NCI-H1105 treated with DMSO at 0.1 percent for 48 hours (cell line): ENCODE results near the gene KCNH2.

Source experiments
- DNase-seq: peaks from one replicate; lab custom pipeline; 2025; lab: John Stamatoyannopoulos, UW

KCNH2 gene

DNA sequence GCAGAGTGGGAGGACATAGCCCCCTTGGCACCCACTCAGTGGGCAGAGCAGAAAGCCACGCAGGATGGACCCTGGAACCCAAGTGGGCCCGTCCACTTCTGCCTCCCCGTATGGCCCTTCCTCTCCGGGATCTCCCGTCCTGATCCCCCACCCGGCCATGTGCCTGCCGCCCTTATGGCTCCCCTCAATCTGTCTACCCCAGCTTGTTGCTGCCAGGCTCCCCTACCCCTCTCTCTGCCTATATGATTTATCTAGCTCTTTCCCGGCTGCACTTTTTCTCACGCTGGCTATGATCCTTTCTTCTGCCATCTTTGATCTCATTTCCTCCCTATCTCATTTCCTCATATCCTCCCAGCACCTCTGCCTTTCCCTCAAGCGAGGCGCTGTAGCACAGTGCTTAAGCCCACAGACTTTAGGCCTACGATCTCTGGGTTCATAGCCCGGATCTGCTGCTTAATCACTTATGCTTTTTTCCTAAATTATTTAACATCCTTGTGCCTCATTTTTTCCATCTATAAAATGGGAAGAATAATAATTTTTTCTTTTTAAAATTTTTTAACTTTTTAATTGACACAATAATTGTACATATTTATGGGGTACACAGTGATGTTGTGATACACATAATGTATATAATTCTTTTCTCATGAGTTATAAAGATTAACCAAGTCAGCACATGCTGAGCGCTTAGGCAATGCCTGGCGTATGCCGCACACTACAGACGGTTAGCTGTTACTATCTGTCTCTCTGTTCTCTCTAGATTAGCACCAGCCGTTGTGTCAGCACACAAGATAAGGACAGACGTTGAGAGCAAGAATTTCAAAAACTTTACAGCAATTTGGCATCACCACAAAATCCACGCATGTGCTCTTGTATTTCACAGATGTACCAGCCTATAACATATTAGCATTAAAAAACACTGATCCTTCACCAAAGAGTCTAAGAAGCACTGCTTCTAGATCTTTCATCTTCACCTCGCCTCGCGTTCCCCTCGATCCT lies 18.1 kb downstream of the KCNH2 start:
- DNase-seq: no peak

DNA sequence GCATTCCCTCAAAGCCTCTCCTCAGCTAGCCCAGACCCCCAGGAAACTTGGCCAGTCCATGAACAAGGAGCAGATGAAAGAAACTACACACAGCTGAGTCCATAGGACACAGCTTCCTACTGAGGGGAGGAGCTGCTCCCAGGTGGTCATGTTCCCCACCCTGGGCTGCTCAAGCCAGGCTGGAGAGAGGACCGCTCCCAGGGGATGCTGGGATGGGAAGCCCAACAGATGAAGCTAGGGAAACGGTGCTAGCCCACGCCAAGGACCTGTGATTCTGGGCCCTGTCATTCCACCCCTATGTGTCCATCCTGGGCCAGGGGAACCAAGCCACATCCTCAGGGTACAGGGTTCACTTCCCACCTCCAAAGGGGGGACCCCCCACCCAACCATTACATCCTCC lies 19.0 kb downstream of the KCNH2 start:
- no peak for DNase-seq

DNA sequence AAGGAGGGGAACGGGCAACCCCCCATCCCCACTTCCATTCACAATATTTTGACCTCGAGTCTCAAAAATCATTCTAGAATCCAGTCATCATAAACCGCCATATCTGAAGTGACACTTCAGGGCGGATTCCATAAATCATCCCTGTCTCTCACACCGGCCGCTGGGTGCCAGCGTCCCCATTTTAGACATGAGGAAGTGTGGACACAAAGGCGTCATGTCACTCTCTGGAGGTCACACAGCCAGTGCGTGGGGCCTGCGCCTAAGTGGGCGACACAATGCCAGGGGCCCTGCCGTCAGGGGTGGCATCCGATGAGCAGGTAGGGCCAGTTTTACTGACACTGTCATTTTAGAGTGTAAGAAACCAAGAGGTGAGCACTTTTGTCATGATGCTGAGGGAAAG lies 19.5 kb downstream of the KCNH2 start:
- DNase-seq: no peak

DNA sequence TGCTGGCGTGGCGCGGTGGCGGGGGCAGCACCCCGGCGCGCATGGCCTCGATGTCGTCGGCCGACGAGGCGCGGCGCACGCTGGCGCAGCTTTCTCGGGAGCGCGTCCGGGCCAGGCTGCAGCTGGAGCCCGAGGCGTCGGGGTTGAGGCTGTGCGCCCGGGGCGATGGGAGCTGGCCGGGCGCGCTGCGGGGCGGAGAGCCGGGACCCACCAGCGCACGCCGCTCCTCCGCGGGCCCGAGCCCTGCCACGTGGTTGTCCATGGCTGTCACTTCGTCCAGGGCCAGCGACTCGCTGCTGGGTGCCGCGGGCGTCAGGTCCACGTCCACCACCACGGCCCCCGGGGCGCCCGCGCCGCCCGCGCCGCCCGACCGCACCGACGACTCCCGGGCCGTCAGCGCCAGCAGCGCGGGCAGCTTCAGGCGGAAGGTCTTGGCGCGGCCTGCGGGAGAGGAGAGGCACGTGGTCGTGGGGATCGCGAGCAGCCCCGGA lies 20.0 kb downstream of the KCNH2 start:
- no peak for DNase-seq

DNA sequence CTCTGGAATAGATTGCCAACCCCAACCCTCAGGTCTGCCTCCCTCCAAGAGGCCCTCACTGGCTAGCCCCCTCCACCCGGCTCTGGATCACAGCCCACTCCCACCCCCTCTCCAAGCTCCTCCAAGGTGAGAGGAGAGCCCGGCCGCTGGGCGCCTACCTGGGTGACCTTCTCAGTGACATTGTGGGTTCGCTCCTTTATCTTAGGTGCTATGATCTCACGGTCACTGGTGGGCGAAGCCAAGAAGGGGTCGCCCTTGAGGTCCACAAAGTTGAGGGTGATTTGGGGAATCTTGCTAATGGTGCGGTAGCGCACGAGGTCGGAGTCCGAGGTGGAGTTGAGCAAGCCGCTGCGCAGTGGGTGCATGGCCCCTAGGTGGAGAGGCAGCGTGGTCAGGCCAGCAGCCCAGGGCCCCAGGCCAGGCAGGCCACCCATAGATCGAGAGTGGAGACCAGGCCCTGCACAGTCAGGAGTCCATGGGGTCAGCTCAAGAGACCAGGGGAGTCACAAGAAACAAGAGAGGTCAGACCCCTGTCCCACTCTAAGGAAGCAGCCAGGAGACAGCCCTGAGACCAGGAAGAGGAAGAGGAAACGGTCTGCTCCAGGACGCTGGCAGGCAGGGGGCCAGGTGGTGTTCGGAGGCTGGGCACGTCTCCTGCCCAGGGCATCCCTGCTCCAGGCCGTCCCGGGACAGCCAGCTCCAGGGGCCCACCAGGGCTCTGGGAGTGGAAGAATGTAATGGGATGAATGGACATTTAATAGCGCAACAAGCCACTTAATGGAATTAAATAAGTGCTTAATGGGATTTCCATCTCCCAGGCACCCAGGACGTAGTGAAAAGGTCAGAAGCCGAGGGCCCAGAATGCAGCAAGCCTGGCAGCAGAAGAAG lies 20.7 kb downstream of the KCNH2 start:
- DNase-seq: no peak

DNA sequence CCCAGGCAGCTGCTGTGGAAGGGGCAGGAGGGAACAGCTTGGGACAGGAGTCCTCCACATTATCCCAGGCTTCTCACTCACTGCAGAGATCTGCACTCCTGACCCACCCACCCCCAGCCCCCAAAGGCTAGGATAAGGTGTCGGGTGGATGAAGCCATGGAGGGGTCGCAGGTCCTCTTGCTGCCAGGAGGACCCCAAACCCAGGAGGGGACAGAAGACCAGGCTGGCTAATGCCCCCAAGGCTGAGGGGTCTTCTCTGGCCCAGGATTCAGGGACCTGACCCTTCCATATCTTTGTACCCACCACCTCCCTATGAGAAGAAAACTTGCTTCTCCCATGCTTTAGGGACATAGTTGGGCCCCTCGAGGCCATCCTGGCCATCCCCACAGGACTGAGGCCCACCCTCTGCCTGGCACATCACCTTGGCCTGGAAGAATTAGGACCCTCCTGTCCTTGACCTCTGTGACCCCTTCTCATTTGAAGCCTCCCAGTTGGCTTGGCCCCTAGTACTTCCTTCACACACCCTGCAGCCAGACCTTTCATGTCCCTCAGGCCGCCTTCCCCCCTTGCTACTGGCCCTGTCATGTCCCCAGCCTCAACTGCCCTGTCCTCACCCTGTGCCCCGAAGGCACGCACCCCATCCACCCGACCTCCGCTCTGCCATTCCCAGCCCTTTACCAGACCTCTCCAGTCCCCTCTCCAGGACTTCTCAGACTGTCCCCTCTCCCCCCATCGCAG lies 21.6 kb downstream of the KCNH2 start:
- no peak for DNase-seq

DNA sequence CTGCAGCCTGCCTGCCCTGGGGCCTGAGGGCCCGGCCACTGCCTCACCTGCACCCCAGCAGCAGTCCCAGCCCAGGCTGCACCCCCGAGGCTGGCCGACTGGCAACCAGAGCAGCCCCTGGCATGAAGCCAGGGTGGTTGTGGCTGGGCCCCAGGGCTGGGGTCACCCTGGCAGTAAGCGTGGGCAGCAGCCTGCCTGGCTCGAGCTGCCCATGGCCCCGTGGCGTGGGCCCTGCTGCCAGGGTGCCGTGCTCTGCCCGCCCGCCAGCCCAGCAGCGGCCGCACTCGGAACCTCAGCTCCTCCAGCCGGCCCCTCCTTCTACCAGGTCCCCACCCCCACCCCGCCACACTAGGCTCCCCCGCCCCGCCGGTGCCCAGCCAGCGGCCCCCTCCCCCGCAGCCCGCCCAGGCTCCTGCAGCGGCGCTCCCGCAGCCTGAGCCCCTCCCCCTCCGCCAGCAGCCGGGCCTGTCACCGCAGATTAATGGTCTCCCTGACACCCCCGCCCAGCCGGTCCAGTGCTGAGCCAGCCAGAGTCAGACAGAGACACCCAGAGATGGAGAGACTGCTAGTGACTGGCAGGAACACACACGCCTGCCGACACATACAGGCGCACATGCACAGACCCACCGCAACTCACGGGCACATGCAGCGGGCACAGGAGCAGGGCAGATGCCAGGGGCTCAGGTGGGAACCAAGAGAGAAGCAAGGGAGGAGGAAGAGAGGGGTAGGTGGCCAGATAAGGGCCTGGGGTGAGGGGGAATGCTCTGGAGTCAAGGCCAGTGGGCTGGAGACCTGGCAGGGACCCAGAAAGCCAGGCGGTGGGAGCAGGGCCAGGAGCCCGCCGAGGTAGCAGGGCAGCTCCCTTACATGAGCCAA lies 22.4 kb downstream of the KCNH2 start:
- no peak for DNase-seq

DNA sequence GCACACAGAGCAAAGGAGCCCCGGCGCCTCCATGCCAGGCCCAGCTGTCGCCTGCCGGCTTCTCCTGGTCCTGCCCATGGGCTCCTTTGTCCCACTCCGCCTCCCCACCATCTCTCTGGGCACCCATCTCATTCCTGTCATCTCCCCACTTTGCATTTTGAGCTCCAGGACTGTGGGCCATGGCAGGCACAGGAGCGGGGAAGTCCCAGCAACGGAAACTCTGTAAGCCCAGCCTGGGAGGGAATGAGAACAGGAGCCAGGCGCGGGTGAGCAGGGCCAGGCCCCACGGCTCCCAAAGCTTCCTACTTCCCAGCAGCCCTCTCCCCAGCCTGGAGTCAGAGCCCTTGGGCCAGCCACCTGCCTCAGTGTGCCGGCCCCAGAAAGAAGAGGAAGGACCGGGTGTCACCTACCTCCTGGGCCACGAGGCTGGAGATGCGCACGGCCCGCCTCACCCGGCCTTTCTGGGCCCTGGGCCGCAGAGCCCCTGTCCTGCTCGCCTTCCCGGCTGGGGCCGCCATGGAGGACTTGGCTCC lies 23.1 kb downstream of the KCNH2 start:
- no peak for DNase-seq

DNA sequence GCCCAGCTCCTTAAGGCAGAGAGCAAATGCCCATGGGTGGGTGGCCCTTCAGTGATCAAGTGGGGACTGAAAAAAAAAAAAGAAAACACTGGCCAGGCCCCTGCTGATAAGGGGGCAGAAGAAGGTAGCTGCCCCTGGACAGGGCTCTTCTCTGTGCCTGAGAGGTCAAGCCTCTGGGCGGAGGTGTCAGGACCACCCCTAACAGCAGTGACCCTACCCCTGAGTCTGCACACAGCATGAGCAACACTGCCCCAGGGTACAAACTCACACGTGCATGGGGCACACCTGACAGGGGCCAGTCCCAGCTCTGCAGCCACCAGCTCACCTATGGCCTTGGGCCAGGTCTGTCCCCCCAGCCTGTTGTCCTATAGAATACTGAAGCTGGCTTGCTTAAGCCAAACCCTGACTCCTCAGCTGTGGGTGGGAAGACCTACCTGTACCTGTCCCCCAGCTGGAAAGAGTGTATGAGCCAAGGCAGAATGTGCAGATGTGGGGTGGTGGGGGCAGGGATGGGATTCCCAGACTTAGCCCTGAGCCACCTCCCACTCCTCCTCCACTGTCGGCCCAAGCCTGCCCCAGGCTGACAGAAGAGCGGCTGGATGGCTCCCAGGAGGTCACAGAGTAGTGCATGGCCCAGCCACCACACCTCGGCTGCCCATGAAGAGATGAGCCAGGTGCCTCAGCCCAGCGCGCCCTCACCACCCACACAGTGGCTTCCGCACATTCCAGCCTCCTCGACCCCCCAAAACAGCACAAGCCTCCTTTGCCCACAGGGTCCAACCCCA lies 23.7 kb downstream of the KCNH2 start:
- no peak for DNase-seq

DNA sequence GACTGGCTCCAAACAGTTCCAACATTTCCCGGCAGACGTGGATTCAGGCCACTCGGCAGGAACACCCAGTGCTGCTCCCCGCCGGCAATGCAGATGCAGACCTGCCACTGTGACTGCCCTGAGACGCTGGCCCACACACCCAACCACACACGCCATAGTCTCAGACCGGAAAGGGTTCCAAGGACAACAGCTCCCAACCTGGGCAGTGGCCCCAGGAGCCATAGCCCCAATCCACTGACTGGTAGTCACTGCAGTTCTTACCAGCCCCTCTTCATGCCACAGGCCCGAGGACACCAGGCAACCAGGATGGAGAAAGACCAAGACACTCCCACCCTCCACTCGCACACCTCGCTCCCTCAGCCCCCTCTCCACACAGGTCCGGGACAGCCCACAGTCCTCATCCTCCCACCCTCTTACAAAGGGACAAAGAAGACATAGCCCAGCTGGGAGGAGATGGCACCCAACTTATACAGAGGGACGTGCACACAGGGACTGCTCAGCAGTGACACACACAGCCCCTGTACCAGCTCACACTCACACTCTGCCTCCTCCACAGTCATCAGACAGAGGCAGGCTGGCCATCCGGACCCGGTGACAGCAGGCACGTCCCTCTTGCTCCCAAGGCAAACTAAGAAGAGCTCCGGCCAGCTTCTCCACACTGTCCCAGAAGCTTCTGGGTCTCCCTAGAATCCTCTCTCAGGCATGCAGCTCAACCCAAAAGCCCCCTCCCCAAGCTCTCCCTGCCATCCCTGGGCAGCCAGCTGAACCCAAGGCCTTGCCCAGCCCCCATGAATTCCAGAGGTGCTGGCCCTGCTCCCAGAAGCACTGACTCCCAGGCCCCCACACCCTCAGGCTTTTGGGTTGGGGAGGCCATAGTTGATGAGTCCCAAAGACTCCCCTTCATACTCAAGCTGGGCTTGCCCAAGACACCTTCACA lies 24.8 kb downstream of the KCNH2 start:
- DNase-seq: no peak

DNA sequence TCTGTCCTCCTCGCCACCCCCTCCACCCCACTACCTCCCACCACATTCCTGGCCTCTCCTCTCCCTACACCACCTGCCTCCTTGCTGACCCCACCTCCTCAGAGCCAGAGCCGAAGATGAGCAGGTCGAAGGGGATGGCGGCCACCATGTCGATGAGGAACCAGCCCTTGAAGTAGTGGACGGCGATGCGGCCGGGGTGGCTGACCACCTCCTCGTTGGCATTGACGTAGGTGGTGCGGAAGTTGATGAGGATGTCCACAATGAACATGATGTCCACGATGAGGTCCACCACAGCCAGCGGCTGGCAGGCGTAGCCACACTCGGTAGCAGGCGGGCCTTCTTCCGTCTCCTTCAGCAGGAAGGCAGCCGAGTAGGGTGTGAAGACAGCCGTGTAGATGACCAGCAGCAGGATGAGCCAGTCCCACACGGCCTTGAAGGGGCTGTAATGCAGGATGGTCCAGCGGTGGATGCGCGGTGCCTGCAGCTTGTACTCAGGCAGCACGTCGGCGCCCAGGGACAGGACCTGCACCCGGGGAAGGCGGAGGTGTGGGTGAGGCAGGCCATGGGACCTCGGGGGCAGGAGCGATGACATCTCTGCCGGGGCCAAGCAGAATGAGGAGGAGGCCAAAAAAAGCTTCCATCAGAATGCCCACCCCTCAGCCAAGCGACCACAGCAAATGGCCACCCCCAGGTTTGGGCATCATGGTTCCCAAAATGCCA lies 25.6 kb downstream of the KCNH2 start:
- no peak for DNase-seq

DNA sequence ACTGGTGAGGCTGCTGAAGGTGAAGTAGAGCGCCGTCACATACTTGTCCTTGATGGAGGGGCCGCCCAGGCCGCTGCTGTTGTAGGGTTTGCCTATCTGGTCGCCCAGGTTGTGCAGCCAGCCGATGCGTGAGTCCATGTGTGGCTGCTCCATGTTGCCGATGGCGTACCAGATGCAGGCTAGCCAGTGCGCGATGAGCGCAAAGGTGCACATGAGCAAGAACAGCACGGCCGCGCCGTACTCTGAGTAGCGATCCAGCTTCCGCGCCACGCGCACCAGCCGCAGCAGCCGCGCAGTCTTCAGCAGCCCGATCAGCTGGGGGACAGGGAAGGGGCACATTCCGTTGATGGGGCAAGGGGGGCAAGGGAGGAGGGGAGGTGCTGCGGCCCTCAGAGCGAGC lies 26.6 kb downstream of the KCNH2 start:
- DNase-seq: no peak

DNA sequence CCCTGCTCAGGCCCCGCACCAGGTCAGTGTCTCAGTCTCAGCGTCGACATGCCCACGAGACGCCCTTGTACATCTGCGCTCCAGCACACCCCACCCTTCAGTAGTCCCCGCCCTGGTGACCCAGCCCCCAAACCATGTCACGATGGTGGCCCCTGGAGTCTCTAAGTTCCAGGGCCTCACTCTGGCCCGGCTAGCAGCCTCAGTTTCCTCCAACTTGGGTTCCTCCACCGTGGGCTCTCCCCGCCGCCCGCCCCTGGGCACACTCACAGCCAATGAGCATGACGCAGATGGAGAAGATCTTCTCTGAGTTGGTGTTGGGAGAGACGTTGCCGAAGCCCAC lies 27.0 kb downstream of the KCNH2 start:
- no peak for DNase-seq

DNA sequence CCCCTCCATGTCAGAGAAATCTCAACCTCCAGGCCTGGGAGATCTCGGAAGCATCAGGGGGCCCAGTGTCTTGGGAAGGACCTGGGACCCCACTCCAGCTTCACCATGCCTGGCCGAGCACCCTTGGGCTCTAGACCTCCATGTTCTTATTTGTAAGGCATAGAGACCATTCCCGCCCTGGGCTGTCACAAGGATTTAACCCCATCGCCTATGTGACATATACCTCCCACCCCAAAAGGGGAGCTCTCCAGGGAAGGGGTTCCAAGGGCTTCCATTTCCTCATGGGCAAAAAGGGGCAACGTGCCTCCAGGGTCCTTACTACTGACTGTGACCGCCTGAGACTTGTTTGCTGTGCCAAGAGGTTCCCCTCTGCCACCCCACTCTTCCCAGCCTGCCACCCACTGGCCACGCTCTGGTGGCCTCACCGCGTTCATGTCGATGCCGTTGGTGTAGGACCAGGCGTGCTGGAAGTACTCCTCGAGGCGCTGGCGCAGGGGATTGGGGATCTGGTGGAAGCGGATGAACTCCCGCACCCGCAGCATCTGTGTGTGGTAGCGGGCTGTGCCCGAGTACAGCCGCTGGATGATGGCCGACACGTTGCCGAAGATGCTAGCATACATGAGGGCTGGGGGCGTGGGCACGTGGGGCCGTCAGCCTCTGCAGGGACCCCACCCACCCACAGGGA lies 27.5 kb downstream of the KCNH2 start:
- no peak for DNase-seq

DNA sequence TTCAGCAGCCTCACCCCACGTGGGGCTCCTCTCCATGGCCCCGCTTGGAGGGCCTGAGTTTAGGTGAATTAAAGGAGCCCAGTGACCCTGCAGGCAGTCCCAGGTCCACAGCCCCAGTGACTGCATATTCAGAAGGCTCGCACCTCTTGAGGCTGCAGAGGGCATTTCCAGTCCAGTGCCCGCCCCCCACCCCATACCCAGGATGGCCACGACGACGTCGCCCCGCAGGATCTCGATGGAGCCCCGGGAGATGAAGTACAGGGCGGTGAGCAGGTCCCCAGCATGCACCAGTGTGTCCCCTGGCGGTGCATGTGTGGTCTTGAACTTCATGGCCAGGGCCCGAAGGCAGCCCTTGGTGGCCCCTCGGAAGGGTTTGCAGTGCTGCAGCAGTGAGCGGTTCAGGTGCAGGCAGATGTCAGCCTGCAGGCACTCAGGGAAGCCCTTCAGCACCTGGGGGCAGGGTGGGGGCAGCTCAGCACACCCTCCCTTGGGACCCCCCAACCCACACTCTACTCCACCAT lies 28.1 kb downstream of the KCNH2 start:
- no peak for DNase-seq

DNA sequence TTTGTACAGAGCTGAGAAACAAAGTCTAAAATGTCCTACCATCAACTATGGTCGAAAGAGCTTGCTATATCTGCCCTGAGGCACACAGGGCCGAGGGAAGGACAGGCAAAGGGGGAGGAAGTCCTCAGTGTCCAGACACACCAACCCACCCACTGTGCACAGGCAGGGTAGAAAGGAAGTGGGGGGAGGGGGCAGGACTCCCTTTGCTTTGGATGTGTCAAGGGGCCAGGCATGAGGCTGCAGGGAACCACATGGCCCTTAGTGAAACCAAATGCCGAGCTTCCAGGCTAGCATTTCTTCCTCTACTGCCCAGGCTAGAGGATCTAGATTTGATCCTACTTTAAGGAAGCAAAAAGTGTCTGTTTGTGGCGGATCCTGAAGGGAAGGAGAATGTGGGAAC lies 28.6 kb downstream of the KCNH2 start:
- DNase-seq: no peak

DNA sequence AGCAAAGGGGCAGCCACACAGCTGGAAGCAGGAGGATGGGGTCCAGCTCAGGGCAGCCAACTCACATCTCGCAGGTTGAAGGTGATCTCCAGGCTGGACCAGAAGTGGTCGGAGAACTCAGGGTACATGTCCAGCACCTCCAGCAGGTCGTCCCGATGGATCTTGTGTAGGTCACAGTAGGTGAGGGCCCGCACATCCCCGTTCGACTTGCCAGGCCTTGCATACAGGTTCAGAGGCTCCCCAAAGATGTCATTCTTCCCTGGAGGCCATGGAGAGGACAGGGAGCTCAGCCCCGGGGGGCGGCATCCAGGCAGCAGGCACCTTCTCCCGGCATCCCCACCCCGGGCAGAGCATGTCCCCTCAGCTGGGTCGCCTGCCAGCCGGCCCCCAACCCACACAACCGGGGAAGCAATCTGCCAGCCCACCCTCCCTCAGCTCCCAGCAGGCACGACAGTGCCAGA lies 29.3 kb downstream of the KCNH2 start:
- no peak for DNase-seq
